HG02840 (cell line): Measurements from ENCODE around the gene TOM1.
"Not testable (repeated sequence)": the region's sequence is repeated elsewhere in the genome, so short reads cannot be mapped to it uniquely, and the experiment has no call there.

ENCODE experiments used
- ATAC-seq: cut with Tn5 transposase; IDR thresholded peaks from one replicate; pipeline ENCODE4 v1.9.1; 2021; ENCODE audit warnings: mild to moderate bottlenecking, moderate library complexity, moderate number of reproducible peaks; ENCODE audit not compliant: unreplicated experiment, low FRiP score

Gene TOM1

DNA sequence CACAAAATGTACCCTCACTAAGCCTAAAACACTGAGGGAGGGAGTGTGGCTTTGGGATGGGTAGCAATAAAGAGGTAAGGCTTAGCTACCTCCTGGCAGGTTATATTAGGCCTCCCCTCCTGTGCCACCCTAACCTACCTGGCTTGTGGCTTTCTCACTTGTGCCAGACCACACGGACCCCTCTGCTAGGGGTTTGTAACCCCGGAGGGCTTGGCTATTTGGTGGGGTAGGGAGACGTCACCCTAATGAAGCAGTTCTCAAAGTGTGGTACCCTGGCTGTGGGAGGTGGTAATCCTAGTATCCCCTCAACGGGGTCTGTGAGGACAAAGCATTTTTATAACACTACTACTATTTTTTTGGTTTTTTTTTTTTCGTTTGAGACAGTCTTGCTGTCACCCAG lies 91.2 kb downstream of the TOM1 start:
- ATAC-seq: no peak

DNA sequence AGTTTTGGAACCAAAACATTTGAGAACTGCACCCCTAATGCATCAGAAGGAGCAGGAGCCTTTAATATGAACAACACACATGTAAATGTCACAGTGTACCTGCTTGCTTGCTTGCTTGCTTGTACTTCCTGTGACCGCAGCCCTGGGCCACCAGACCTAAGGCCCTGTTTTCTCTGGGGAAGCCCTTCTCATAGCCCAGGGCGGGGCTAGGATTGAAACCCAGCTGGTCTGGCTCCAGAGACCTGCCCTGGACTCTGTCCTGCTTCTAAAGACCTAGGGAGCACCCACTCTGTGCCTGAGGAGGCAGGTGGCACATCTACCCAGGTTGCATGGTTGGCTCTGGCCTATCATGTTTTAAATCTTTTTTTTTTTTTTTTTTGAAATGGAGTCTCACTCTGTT lies 92.7 kb downstream of the TOM1 start:
- ATAC-seq: no peak

DNA sequence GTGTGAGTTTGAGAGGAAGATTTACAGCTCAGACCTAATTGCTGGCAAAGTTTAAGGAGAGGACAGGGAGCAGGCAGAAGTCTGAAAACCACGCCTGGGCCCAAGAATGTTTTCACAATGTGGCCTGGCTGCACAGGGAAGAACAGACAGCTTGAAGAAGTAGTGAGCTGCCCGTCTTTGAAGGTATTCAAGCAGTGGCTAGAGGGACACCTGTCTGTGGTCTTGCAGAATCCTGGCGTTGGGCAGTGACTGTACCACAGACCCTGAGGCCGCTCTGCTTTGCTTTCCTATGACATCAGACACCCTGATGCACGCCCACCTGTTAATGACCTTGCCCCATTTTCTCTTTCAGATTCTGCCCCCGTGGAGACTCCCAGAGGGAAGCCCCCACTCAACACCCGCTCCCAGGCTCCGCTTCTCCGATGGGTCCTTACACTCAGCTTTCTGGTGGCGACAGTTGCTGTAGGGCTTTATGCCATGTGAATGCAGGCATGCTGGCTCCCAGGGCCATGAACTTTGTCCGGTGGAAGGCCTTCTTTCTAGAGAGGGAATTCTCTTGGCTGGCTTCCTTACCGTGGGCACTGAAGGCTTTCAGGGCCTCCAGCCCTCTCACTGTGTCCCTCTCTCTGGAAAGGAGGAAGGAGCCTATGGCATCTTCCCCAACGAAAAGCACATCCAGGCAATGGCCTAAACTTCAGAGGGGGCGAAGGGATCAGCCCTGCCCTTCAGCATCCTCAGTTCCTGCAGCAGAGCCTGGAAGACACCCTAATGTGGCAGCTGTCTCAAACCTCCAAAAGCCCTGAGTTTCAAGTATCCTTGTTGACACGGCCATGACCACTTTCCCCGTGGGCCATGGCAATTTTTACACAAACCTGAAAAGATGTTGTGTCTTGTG lies 93.7 kb downstream of the TOM1 start:
- ATAC-seq: no peak

DNA sequence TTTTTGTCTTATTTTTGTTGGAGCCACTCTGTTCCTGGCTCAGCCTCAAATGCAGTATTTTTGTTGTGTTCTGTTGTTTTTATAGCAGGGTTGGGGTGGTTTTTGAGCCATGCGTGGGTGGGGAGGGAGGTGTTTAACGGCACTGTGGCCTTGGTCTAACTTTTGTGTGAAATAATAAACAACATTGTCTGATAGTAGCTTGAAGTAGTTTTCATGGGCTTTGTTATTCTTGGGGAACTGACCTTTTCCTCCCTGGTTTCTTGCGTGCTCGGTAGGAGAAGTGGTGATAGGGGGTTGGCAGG lies 94.3 kb downstream of the TOM1 start:
- ATAC-seq: no peak

DNA sequence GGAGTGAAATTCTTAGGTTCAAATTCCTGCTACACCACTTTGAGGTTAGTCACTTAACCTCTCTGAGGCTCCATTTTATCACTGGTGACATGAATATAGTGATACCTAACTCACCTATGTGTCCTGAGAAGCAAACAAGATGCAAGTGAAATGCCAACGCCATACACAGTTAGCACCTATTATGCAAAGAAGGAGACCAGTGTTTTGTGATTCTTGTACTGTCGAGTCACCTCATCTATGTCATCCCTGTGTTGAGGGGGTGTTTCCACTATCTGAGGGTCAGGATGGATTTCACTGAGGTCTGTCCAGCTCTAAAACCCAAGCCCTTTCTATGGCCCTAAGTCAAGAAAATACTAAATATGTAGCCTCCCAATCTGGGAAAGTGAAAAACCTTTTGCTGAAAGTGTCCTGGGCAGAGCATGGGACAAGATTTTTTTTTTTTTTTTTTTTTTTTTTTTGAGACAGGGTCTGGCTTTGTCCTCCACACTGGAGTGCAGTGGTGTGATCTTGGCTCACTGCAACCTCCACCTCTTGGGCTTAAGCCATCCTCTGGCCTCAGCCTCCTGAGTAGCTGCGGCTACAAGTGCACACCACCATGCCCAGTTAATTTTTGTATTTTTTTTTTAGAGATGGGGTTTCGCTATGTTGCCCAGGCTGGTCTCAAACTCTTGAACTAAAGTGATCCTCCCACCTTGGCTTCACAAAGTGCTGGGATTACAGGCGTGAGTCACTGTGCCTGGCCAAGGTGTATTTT lies 95.3 kb downstream of the TOM1 start:
- ATAC-seq: no peak

DNA sequence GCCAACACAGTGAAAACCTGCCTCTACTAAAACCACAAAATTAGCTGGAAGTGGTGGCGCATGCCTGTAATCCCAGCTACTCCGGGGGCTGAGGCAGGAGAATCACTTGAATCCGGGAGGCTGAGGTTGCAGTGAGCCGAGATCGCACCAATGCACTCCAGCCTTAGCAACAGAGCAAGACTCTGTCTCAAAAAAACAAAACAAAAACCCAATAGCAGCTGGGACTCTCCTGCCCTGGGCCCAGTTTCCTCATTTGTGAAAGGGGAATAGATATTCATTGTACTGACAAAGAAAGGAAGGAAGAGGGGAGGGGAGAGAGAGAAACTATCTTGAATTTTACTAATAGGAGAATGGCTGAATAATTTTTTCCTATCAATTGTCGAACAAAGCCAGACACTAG lies 96.9 kb downstream of the TOM1 start:
- not testable (repeated sequence) for ATAC-seq

DNA sequence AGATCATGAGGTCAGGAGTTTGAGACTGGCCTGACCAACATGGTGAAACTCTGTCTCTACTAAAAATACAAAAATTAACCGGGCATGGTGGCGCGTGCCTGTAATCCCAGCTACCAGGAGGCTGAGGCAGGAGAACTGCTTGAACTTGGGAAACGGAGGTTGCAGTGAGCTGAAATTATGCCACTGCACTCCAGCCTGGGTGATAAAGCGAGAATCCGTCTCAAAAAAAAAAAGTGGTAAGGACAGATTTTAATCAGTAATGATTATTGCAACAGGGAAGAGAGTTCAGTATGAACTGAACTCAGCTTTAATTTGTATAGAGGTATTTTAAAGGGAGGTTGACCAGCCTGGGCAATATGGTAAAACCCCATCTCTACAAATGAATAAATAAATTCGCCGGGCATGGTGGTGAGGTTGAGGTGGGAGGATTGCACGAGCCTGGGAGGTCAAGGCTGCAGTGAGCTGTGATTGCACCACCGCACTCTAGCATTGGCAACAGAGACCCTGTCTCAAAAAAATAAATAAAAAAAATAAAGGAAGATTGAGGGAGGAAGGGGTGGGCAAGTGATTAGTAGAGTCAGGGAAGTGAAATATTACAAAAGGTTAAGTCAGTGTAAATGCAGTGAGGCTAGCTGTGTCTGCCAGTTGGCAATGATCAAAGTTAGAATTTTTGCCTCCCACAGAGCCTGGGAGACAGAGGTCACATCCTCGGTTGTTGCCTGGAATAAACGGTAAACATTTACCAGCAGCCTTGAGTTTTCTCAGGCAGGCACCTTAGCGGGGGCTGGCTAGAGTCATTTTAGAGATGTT lies 97.6 kb downstream of the TOM1 start:
- ATAC-seq: no peak
